ENCODE measurements around the gene DPM3.

DPM3 gene

DNA sequence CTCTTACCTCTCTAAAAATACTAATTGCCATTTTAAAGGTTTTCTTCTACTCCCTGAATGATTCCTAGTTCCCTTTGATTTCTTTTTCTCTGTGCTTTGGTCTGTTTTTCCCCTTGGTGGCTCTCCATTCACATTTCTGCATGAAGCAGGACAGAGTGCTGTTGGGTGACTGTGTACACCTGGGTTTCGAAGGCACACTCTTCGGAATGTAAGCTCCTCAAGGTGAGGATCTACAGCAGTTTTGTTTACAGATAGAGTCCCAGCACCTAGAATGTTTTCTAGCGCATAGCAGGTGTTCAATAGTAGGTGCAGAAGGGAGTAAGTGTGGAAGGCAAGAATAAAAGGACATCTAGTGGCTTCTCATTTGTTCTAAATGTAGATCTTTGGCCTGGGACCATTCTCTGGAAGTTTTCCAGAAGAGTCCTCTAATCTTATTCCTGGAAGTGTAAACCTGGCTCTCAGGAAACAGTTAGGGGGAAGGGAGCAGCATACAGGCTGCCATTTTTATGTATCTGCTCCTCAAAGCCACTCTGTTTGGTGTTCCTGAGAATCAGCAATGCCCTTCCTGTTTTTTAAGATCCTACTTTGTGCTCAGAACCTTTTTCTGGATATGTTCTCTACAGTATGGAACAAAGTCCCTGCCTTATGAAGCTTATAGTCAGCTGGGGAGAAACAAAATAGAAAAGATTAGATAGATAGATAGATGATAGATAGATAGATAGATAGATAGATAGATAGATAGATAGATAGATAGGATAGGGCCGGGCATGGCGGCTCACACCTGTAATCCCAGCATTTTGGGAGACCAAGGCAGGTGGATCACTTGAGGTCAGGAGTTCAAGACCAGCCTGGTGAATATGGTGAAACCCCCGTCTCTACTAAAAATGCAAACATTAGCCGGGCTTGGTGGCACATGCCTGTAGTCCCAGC is 35.5 kb downstream of the DPM3 start:
- H3K4me3 ChIP-seq (ENCODE audit: control insufficient read depth, low read depth, low read length) = no peak overlapping the region
- TF ChIP-seq, protein P1, sequence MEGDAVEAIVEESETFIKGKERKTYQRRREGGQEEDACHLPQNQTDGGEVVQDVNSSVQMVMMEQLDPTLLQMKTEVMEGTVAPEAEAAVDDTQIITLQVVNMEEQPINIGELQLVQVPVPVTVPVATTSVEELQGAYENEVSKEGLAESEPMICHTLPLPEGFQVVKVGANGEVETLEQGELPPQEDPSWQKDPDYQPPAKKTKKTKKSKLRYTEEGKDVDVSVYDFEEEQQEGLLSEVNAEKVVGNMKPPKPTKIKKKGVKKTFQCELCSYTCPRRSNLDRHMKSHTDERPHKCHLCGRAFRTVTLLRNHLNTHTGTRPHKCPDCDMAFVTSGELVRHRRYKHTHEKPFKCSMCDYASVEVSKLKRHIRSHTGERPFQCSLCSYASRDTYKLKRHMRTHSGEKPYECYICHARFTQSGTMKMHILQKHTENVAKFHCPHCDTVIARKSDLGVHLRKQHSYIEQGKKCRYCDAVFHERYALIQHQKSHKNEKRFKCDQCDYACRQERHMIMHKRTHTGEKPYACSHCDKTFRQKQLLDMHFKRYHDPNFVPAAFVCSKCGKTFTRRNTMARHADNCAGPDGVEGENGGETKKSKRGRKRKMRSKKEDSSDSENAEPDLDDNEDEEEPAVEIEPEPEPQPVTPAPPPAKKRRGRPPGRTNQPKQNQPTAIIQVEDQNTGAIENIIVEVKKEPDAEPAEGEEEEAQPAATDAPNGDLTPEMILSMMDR (conservative IDR thresholded peaks at IDR 0.05; ENCODE audit: control insufficient read depth, insufficient read depth, low read depth, low read length) = no peak
- DNase-seq (ENCODE audit: low read depth) = no peak

- H3K4me3 ChIP-seq (ENCODE audit: control insufficient read depth, low read depth, low read length) = no peak overlapping the region
- DNase-seq (ENCODE audit: low read depth) = no peak
- TF ChIP-seq, protein P1 (conservative IDR thresholded peaks at IDR 0.05; ENCODE audit: control insufficient read depth, insufficient read depth, low read depth, low read length) = no peak
These were observed 37.0 kb downstream of the DPM3 start for GRCh38 chr1:155103325-155103724.

- DNase-seq (ENCODE audit: low read depth) = no peak
- H3K4me3 ChIP-seq (ENCODE audit: control insufficient read depth, low read depth, low read length) = no peak overlapping the region
- TF ChIP-seq, protein P1 (conservative IDR thresholded peaks at IDR 0.05; ENCODE audit: control insufficient read depth, insufficient read depth, low read depth, low read length) = no peak
These were observed 41.0 kb downstream of the DPM3 start for GRCh38 chr1:155099331-155099730.

GRCh38 chr1:155094622-155094948 is 45.7 kb downstream of the DPM3 start:
- DNase-seq (ENCODE audit: low read depth) = no peak
- no peak overlapping the region for H3K4me3 ChIP-seq (ENCODE audit: control insufficient read depth, low read depth, low read length)
- TF ChIP-seq, protein P1 (conservative IDR thresholded peaks at IDR 0.05; ENCODE audit: control insufficient read depth, insufficient read depth, low read depth, low read length) = no peak

GRCh38 chr1:155093911-155094621 is 46.3 kb downstream of the DPM3 start:
- no peak overlapping the region for H3K4me3 ChIP-seq (ENCODE audit: control insufficient read depth, low read depth, low read length)
- TF ChIP-seq, protein P1 (conservative IDR thresholded peaks at IDR 0.05; ENCODE audit: control insufficient read depth, insufficient read depth, low read depth, low read length) = peak; percentile 43
- DNase-seq (ENCODE audit: low read depth) = peak; percentile 49

GRCh38 chr1:155092641-155093040 is 47.7 kb downstream of the DPM3 start:
- DNase-seq (ENCODE audit: low read depth) = no peak
- TF ChIP-seq, protein P1 (conservative IDR thresholded peaks at IDR 0.05; ENCODE audit: control insufficient read depth, insufficient read depth, low read depth, low read length) = no peak
- H3K4me3 ChIP-seq (ENCODE audit: control insufficient read depth, low read depth, low read length) = no peak overlapping the region

All from fibroblast of mammary gland (primary cell).